Neural cell (in vitro differentiated cells): ENCODE results near the gene GPR35.

Experiments
- CTCF ChIP-seq: fragments of 450-650 bp; IDR thresholded peaks from 2 replicates; pipeline ENCODE4 v1.5.1; 2014; ENCODE audit warnings: antibody characterized with exemption, mild to moderate bottlenecking, moderate library complexity; ENCODE audit not compliant: poor library complexity, severe bottlenecking
- EP300 ChIP-seq: fragments of 450-650 bp; conservative IDR thresholded peaks from 2 replicates; pipeline ENCODE4 v1.6.1; 2014; ENCODE audit warnings: antibody characterized with exemption, mild to moderate bottlenecking, moderate library complexity; ENCODE audit not compliant: poor library complexity, severe bottlenecking
- EZH2 ChIP-seq: fragments of 200-600, 300-800 bp; shearing (Covaris generic), sonication (generic); IDR thresholded peaks from 2 replicates; pipeline ENCODE4 v1.6.1; 2014; ENCODE audit warnings: antibody characterized with exemption, low read length, borderline replicate concordance, mild to moderate bottlenecking; ENCODE audit not compliant: insufficient read depth, poor library complexity, severe bottlenecking
- POLR2AphosphoS5 ChIP-seq: IDR thresholded peaks from 2 replicates; pipeline ENCODE4 v1.6.1; 2012
- RAD21 ChIP-seq: fragments of 450-650 bp; conservative IDR thresholded peaks from 2 replicates; pipeline ENCODE4 v1.6.1; 2014; ENCODE audit warnings: antibody characterized with exemption, mild to moderate bottlenecking, moderate library complexity
- REST ChIP-seq: IDR thresholded peaks from 2 replicates; pipeline ENCODE4 v1.6.1; 2012; ENCODE audit warnings: borderline replicate concordance
- TAF1 ChIP-seq: IDR thresholded peaks from 2 replicates; pipeline ENCODE4 v1.6.1; 2012; ENCODE audit warnings: low read depth

GRCh38 chr2:240585101-240585500 is 40.2 kb upstream of the GPR35 start:
- no peak for TF ChIP-seq CTCF
- TF ChIP-seq TAF1, result no peak
- TF ChIP-seq REST, result no peak
- TF ChIP-seq EP300, result no peak
- no peak for TF ChIP-seq POLR2AphosphoS5
- no peak for TF ChIP-seq RAD21
- no peak for TF ChIP-seq EZH2
